Stimulated activated CD4-positive, alpha-beta T cell treated with anti-CD3 and anti-CD28 coated beads, Interleukin-1b, Interleukin-23, amount 100 ng/mL, for 48 hours (primary cell): Measurements from ENCODE around the gene VEPH1.
"Not testable (repeated sequence)": the region's sequence is repeated elsewhere in the genome, so short reads cannot be mapped to it uniquely, and the experiment has no call there.

Source experiments
- DNase-seq: peaks from one replicate; pipeline ENCODE4 v3.0.0-alpha.2; 2020

VEPH1 gene

GRCh38 chr3:157381606-157382005 is 121.6 kb downstream of the VEPH1 start:
- DNase-seq: no peak

- DNase-seq: no peak
Measured at GRCh38 chr3:157379525-157380140, 123.6 kb downstream of the VEPH1 start.

GRCh38 chr3:157376603-157377300 is 126.5 kb downstream of the VEPH1 start:
- DNase-seq: no peak

- no peak for DNase-seq
Measured at GRCh38 chr3:157375342-157375986, 127.8 kb downstream of the VEPH1 start.

- DNase-seq: no peak
Measured at GRCh38 chr3:157374933-157375332, 128.3 kb downstream of the VEPH1 start.

- DNase-seq: no peak
Measured at GRCh38 chr3:157373783-157374182, 129.4 kb downstream of the VEPH1 start.

- DNase-seq: no peak
Measured at GRCh38 chr3:157370867-157371266, 132.3 kb downstream of the VEPH1 start.

GRCh38 chr3:157369727-157370421 is 133.3 kb downstream of the VEPH1 start:
- DNase-seq: no peak

- no peak for DNase-seq
Measured at GRCh38 chr3:157368171-157368570, 135.0 kb downstream of the VEPH1 start.

- DNase-seq: no peak
Measured at GRCh38 chr3:157363393-157363792, 139.8 kb downstream of the VEPH1 start.

GRCh38 chr3:157362348-157362747 is 140.9 kb downstream of the VEPH1 start:
- no peak for DNase-seq

GRCh38 chr3:157360044-157360443 is 143.2 kb downstream of the VEPH1 start:
- DNase-seq: no peak

- no peak for DNase-seq
Measured at GRCh38 chr3:157356541-157356940, 146.7 kb downstream of the VEPH1 start.

- no peak for DNase-seq
Measured at GRCh38 chr3:157355276-157355675, 147.9 kb downstream of the VEPH1 start.

- DNase-seq: no peak
Measured at GRCh38 chr3:157354722-157355121, 148.5 kb downstream of the VEPH1 start.

- no peak for DNase-seq
Measured at GRCh38 chr3:157354254-157354653, 149.0 kb downstream of the VEPH1 start.

- DNase-seq: no peak
Measured at GRCh38 chr3:157353652-157354051, 149.6 kb downstream of the VEPH1 start.

- DNase-seq: no peak
Measured at GRCh38 chr3:157351981-157352380, 151.2 kb downstream of the VEPH1 start.

- DNase-seq: not testable (repeated sequence)
Measured at GRCh38 chr3:157350651-157351050, 152.6 kb downstream of the VEPH1 start.

- not testable (repeated sequence) for DNase-seq
Measured at GRCh38 chr3:157348304-157349075, 154.7 kb downstream of the VEPH1 start.

- no peak for DNase-seq
Measured at GRCh38 chr3:157347577-157348303, 155.5 kb downstream of the VEPH1 start.
